OCI-M2 (cell line): ENCODE measurements around the gene DPY19L3.
"Not testable (repeated sequence)": the region's sequence is repeated elsewhere in the genome, so short reads cannot be mapped to it uniquely, and the experiment has no call there.

ENCODE experiments used
- DNase-seq: peaks from one replicate; lab custom pipeline; 2025; ENCODE audit not compliant: unreplicated experiment; lab: John Stamatoyannopoulos, UW

The DPY19L3 gene

GRCh38 chr19:32392901-32393300 lies 12.7 kb upstream of the DPY19L3 start:
- no peak for DNase-seq

- no peak for DNase-seq
Observed at GRCh38 chr19:32396046-32396652, 9.4 kb upstream of the DPY19L3 start.

- no peak for DNase-seq
Observed at GRCh38 chr19:32397671-32398101, 7.9 kb upstream of the DPY19L3 start.

- no peak for DNase-seq
Observed at GRCh38 chr19:32401992-32402391, 3.6 kb upstream of the DPY19L3 start.

- DNase-seq, result no peak
Observed at GRCh38 chr19:32403291-32403995, 2.1 kb upstream of the DPY19L3 start.

- no peak for DNase-seq
Observed at GRCh38 chr19:32404213-32404932, 1.2 kb upstream of the DPY19L3 start.

- DNase-seq, result no peak
Observed at GRCh38 chr19:32404933-32405430, 588 bp upstream of the DPY19L3 start.

GRCh38 chr19:32406161-32407003 lies 812 bp downstream of the DPY19L3 start:
- DNase-seq, result no peak

- no peak for DNase-seq
Observed at GRCh38 chr19:32407004-32407992, 1.7 kb downstream of the DPY19L3 start.

GRCh38 chr19:32415246-32415645 lies 9.7 kb downstream of the DPY19L3 start:
- DNase-seq, result no peak

- DNase-seq, result no peak
Observed at GRCh38 chr19:32415669-32416068, 10.1 kb downstream of the DPY19L3 start.

GRCh38 chr19:32416749-32417456 lies 11.3 kb downstream of the DPY19L3 start:
- DNase-seq, result no peak

- no peak for DNase-seq
Observed at GRCh38 chr19:32418155-32418554, 12.6 kb downstream of the DPY19L3 start.

GRCh38 chr19:32421589-32422361 lies 16.2 kb downstream of the DPY19L3 start:
- peak; percentile 84 for DNase-seq

GRCh38 chr19:32422435-32422834 lies 16.9 kb downstream of the DPY19L3 start:
- no peak for DNase-seq

GRCh38 chr19:32423944-32424343 lies 18.4 kb downstream of the DPY19L3 start:
- DNase-seq, result not testable (repeated sequence)

GRCh38 chr19:32427536-32427935 lies 22.0 kb downstream of the DPY19L3 start:
- DNase-seq, result no peak

GRCh38 chr19:32436692-32437091 lies 31.1 kb downstream of the DPY19L3 start:
- no peak for DNase-seq
